OCI-LY1 (cell line): ENCODE measurements around the gene TPSAB1.

ENCODE experiments used
- H2AFZ ChIP-seq: fragments of 200-600 bp; sonication (generic), shearing (Covaris generic); 2 replicates; pipeline ENCODE4 v1.6.0; 2014; ENCODE audit warnings: antibody characterized with exemption, mild to moderate bottlenecking, low read length
- H3F3A ChIP-seq: fragments of 200-600 bp; sonication (generic), shearing (Covaris generic); 2 replicates; pipeline ENCODE4 v1.6.0; 2014; ENCODE audit warnings: mild to moderate bottlenecking, antibody characterized with exemption, low read length, moderate library complexity; ENCODE audit not compliant: insufficient read depth
- H3K27ac ChIP-seq: fragments of 200-600 bp; sonication (generic); 2 replicates; pipeline ENCODE4 v1.5.1; 2014; ENCODE audit warnings: low read length, mixed run types, mild to moderate bottlenecking, low read depth; ENCODE audit not compliant: poor library complexity, severe bottlenecking
- H3K27me3 ChIP-seq: fragments of 200-600 bp; sonication (generic); 2 replicates; pipeline ENCODE4 v1.6.0; 2014; ENCODE audit warnings: antibody characterized with exemption, mild to moderate bottlenecking, low read length, moderate library complexity; ENCODE audit not compliant: insufficient read depth
- H3K36me3 ChIP-seq: fragments of 200-600 bp; sonication (generic); 2 replicates; pipeline ENCODE4 v1.6.1; 2014; ENCODE audit warnings: mild to moderate bottlenecking, antibody characterized with exemption, low read length, moderate library complexity, mixed read lengths; ENCODE audit not compliant: insufficient read depth
- H3K4me1 ChIP-seq: fragments of 200-600 bp; sonication (generic); 2 replicates; pipeline ENCODE4 v1.5.1; 2014; ENCODE audit warnings: mild to moderate bottlenecking, low read length, moderate library complexity; ENCODE audit not compliant: insufficient read depth, severe bottlenecking
- H3K4me2 ChIP-seq: fragments of 200-600 bp; sonication (generic), shearing (Covaris generic); 2 replicates; pipeline ENCODE4 v1.6.1; 2014; ENCODE audit warnings: low read length
- H3K4me3 ChIP-seq: fragments of 200-600 bp; sonication (generic); 2 replicates; pipeline ENCODE4 v1.5.1; 2014; ENCODE audit warnings: low read length, low read depth, mild to moderate bottlenecking, mixed read lengths; ENCODE audit not compliant: poor library complexity, severe bottlenecking
- H3K79me2 ChIP-seq: fragments of 200-600 bp; shearing (Covaris generic); 2 replicates; pipeline ENCODE4 v1.6.1; 2016; ENCODE audit warnings: mixed run types, low read length, mixed read lengths; ENCODE audit not compliant: insufficient read depth
- H3K9ac ChIP-seq: fragments of 200-600 bp; sonication (generic), shearing (Covaris generic); 2 replicates; pipeline ENCODE4 v1.6.1; 2014; ENCODE audit warnings: mild to moderate bottlenecking, low read length, mixed read lengths
- H3K9me2 ChIP-seq: fragments of 200-600 bp; sonication (generic), shearing (Covaris generic); 2 replicates; pipeline ENCODE4 v1.6.1; 2014; ENCODE audit warnings: low read depth, mild to moderate bottlenecking, low read length, mixed read lengths
- H3K9me3 ChIP-seq: fragments of 200-600 bp; shearing (Covaris generic); 2 replicates; pipeline ENCODE4 v1.6.1; 2014; ENCODE audit warnings: low read length, mixed read lengths
- H4K20me1 ChIP-seq: fragments of 200-600 bp; sonication (generic), shearing (Covaris generic); 2 replicates; pipeline ENCODE4 v1.6.0; 2016; ENCODE audit warnings: mild to moderate bottlenecking, low read length; ENCODE audit not compliant: insufficient read depth
- EZH2 ChIP-seq: fragments of 200-600 bp; sonication (generic), shearing (Covaris generic); IDR thresholded peaks from 2 replicates; pipeline ENCODE4 v1.8.0; 2017; ENCODE audit warnings: borderline replicate concordance, mixed run types, mild to moderate bottlenecking, antibody characterized with exemption, low read length, moderate library complexity, mixed read lengths
- TF ChIP-seq, protein P1 (sequence below): fragments of 200-600 bp; sonication (generic), shearing (Covaris generic); IDR thresholded peaks from 2 replicates; pipeline ENCODE4 v1.5.1; 2017; ENCODE audit warnings: mild to moderate bottlenecking, antibody characterized with exemption, low read length, moderate library complexity, mixed read lengths

TPSAB1 gene

DNA sequence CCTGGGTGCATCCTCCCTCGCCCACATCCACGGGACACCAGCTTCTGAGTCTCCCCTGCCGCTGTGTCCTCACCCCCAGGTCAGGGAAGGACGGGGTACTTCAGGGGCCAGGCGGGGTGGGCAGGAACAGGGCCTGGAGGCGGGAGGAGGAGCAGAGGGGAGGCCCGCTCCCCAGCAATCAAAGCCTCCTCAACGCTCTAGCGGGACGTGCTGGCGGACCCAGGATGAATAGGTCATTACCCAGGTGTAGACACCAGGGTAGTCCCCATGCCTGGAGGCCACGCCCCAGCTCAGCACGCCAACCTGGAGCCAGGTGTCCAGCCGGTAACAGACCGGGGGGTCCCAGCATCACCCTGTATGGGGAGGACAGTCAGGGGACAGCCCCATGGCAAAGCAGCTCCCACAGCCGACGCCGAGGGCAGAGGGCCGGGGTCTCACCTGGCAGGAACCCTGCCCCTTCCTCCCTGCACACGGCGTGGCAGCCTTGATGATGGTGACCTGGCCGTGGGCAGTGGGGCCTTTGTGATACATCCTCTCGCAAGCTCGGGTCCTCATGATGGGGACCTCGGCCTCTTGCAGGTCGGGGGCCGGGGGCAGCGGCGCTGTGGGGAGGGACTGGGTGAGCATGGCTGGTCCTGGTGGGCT, 39.6 kb downstream of the TPSAB1 start:
- Histone ChIP-seq H3K36me3 (no peaks in the 10 kb centered on the region), H3K9me2 (no peaks in the 10 kb centered on the region), H3K27ac (no peak overlapping the region), H3K4me2 (no peak overlapping the region), H3K4me1 (no peaks in the 10 kb centered on the region), H3F3A (no peaks in the 10 kb centered on the region), H3K79me2 (no peaks in the 10 kb centered on the region), H3K9ac (no peak overlapping the region), H3K9me3 (no peaks in the 10 kb centered on the region), H2AFZ (no peak overlapping the region), H3K4me3 (no peak overlapping the region), H4K20me1 (no peaks in the 10 kb centered on the region), H3K27me3 (peaks cover 4% of the 10 kb centered on the region; the same call in 1 of the 2 replicates)
- TF ChIP-seq, protein P1, sequence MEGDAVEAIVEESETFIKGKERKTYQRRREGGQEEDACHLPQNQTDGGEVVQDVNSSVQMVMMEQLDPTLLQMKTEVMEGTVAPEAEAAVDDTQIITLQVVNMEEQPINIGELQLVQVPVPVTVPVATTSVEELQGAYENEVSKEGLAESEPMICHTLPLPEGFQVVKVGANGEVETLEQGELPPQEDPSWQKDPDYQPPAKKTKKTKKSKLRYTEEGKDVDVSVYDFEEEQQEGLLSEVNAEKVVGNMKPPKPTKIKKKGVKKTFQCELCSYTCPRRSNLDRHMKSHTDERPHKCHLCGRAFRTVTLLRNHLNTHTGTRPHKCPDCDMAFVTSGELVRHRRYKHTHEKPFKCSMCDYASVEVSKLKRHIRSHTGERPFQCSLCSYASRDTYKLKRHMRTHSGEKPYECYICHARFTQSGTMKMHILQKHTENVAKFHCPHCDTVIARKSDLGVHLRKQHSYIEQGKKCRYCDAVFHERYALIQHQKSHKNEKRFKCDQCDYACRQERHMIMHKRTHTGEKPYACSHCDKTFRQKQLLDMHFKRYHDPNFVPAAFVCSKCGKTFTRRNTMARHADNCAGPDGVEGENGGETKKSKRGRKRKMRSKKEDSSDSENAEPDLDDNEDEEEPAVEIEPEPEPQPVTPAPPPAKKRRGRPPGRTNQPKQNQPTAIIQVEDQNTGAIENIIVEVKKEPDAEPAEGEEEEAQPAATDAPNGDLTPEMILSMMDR: no peak
- no peak for TF ChIP-seq EZH2

GRCh38 chr16:1280783-1281182, 40.3 kb downstream of the TPSAB1 start:
- Histone ChIP-seq H3K4me2 (no peak overlapping the region), H3K79me2 (no peaks in the 10 kb centered on the region), H3K36me3 (no peaks in the 10 kb centered on the region), H3K4me3 (no peak overlapping the region), H2AFZ (no peak overlapping the region), H3K4me1 (no peaks in the 10 kb centered on the region), H3K27me3 (peaks cover 4% of the 10 kb centered on the region; the same call in 1 of the 2 replicates), H3K9ac (no peak overlapping the region), H4K20me1 (no peaks in the 10 kb centered on the region), H3K9me2 (no peaks in the 10 kb centered on the region), H3F3A (no peaks in the 10 kb centered on the region), H3K27ac (no peak overlapping the region), H3K9me3 (no peaks in the 10 kb centered on the region)
- TF ChIP-seq EZH2: no peak
- TF ChIP-seq, protein P1: no peak

DNA sequence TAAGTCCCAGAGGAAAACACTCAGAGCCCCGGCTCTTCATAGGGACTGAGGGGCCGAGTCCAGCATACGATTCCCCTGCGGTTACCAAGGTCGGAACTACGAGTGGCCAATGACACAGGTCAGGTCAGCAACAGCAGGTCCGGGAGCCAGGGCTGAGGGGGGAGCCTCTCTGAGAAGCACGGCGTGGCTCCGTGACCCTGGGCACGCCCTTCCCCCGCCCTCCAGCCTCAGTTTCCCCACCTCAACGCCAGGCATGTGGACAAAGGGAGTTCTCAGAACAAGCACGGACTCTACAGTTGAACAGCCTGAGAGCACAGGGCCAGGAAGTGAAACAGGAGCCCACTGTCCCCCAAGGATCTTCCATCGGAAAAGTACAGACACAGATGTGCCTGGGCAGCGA, 41.0 kb downstream of the TPSAB1 start:
- Histone ChIP-seq H3K27me3 (peaks cover 4% of the 10 kb centered on the region; the same call in 1 of the 2 replicates), H3K36me3 (no peaks in the 10 kb centered on the region), H3K9me2 (no peaks in the 10 kb centered on the region), H3K9ac (no peak overlapping the region), H3K4me3 (no peak overlapping the region), H3F3A (no peaks in the 10 kb centered on the region), H3K27ac (no peak overlapping the region), H2AFZ (no peak overlapping the region), H3K9me3 (no peaks in the 10 kb centered on the region), H3K4me2 (no peak overlapping the region), H3K4me1 (no peaks in the 10 kb centered on the region), H3K79me2 (no peaks in the 10 kb centered on the region), H4K20me1 (no peaks in the 10 kb centered on the region)
- TF ChIP-seq EZH2: no peak
- TF ChIP-seq, protein P1: no peak
